IMR-90 (cell line): Measurements from ENCODE around the gene STAT6.

Source experiments
- CTCF ChIP-seq: conservative IDR thresholded peaks from 2 replicates; pipeline ENCODE4 v1.5.1; 2012; ENCODE audit warnings: mild to moderate bottlenecking, low read depth, low read length, improper control_type of control experiment
- MAZ ChIP-seq: IDR thresholded peaks from 2 replicates; pipeline ENCODE4 v1.6.1; 2012; ENCODE audit warnings: low read depth, mild to moderate bottlenecking, low read length, improper control_type of control experiment, moderate library complexity, borderline replicate concordance
- POLR2A ChIP-seq: IDR thresholded peaks from 2 replicates; pipeline ENCODE4 v1.6.1; 2012; ENCODE audit warnings: mild to moderate bottlenecking, low read depth, low read length

- TF ChIP-seq POLR2A, result peak; percentile 86
- TF ChIP-seq CTCF, result no peak
- TF ChIP-seq MAZ, result peak; percentile 92
Observed at GRCh38 chr12:57088354-57089270, 22.6 kb downstream of the STAT6 start, which contains the start of gene NAB2.
